Measurements from ENCODE around the gene FBXL20.

- TF ChIP-seq HDAC6 (IDR thresholded peaks at IDR 0.05; ENCODE audit: unreplicated experiment) = no peak
- TF ChIP-seq SIN3A (IDR thresholded peaks at IDR 0.05; ENCODE audit: low read depth, low read length) = peak; percentile 67; the same call in 1 of the 2 replicates
- no peak for TF ChIP-seq MAX (IDR thresholded peaks at IDR 0.05; ENCODE audit: low read depth, low read length)
- no peak for TF ChIP-seq SREBF2 (IDR thresholded peaks at IDR 0.05; ENCODE audit: low read length)
- TF ChIP-seq ZNF24 (IDR thresholded peaks at IDR 0.05) = no peak
Observed at GRCh38 chr17:39450847-39451581, 49.6 kb upstream of the FBXL20 start, which contains the start of gene MED1.

Data from GM12878 (cell line).